Right renal cortex interstitium (tissue), 3 donors: ENCODE measurements around the gene PRDM16. TPM values are rescaled to one million over a fixed set of nuclear protein-coding genes. Genes with fewer than 3 reads are reported as not detected.

Experiments
- DNase-seq, 3 donors: peaks; one replicate each; pipeline ENCODE4 v3.0.0-alpha.2; 2013; ENCODE audit warnings: low read depth in 3 of 3, low spot score in 2 of 3
- polyA plus RNA-seq, 3 donors: library from polyadenylated mRNA; unstranded; fragments of 120-200 nt; gene quantifications; one replicate each; pipeline ENCODE4 v1.2.1, GENCODE V29; 2013; ENCODE audit not compliant: insufficient read length in 3 of 3

The PRDM16 gene
- polyA plus RNA-seq, 3 donors: 4.8 to 6.6 (median 6.4) TPM

- no peak for DNase-seq
These were observed 394.4 kb downstream of the PRDM16 start for GRCh38 chr1:3463408-3463863.

GRCh38 chr1:3463891-3464648 lies 395.1 kb downstream of the PRDM16 start:
- no peak for DNase-seq

- no peak for DNase-seq
These were observed 395.6 kb downstream of the PRDM16 start for GRCh38 chr1:3464649-3465025.

- no peak for DNase-seq
These were observed 396.3 kb downstream of the PRDM16 start for GRCh38 chr1:3465091-3465934.

GRCh38 chr1:3465935-3466321 lies 396.9 kb downstream of the PRDM16 start:
- DNase-seq: no peak

GRCh38 chr1:3466366-3467075 lies 397.5 kb downstream of the PRDM16 start:
- DNase-seq: no peak

- DNase-seq: no peak
These were observed 398.4 kb downstream of the PRDM16 start for GRCh38 chr1:3467096-3468036.

GRCh38 chr1:3468236-3469103 lies 399.5 kb downstream of the PRDM16 start:
- DNase-seq: no peak

GRCh38 chr1:3469104-3469848 lies 400.3 kb downstream of the PRDM16 start:
- DNase-seq: no peak

- no peak for DNase-seq
These were observed 401.0 kb downstream of the PRDM16 start for GRCh38 chr1:3469849-3470649.

GRCh38 chr1:3470650-3471355 lies 401.8 kb downstream of the PRDM16 start:
- no peak for DNase-seq

- DNase-seq: no peak
These were observed 402.5 kb downstream of the PRDM16 start for GRCh38 chr1:3471356-3472087.

GRCh38 chr1:3472088-3472850 lies 403.3 kb downstream of the PRDM16 start:
- no peak for DNase-seq

- DNase-seq: no peak
These were observed 403.9 kb downstream of the PRDM16 start for GRCh38 chr1:3472906-3473305.

GRCh38 chr1:3473381-3473844 lies 404.4 kb downstream of the PRDM16 start:
- no peak for DNase-seq

- DNase-seq: no peak
These were observed 405.0 kb downstream of the PRDM16 start for GRCh38 chr1:3474016-3474415.
